IMR-90 (cell line): ENCODE results near the gene CGN.

Experiments used
- BHLHE40 ChIP-seq: fragments of 150-350 bp; IDR thresholded peaks from 2 replicates; pipeline ENCODE4 v1.6.1; 2016; ENCODE audit warnings: mild to moderate bottlenecking, low read depth, low read length
- CEBPB ChIP-seq: IDR thresholded peaks from 2 replicates; pipeline ENCODE4 v1.6.1; 2012; ENCODE audit warnings: low read depth, low read length, improper control_type of control experiment
- POLR2A ChIP-seq: IDR thresholded peaks from 2 replicates; pipeline ENCODE4 v1.6.1; 2012; ENCODE audit warnings: mild to moderate bottlenecking, low read depth, low read length
- SMC3 ChIP-seq: fragments of 150-350 bp; IDR thresholded peaks from 2 replicates; pipeline ENCODE4 v1.6.1; 2016; ENCODE audit warnings: low read depth, mild to moderate bottlenecking, antibody characterized with exemption, low read length, moderate library complexity
- TF ChIP-seq, protein P1 (sequence below): conservative IDR thresholded peaks from 2 replicates; pipeline ENCODE4 v1.5.1; 2012; ENCODE audit warnings: mild to moderate bottlenecking, low read depth, low read length, improper control_type of control experiment

- TF ChIP-seq POLR2A (no peak), CEBPB (no peak), SMC3 (no peak), BHLHE40 (no peak)
- TF ChIP-seq, protein P1, sequence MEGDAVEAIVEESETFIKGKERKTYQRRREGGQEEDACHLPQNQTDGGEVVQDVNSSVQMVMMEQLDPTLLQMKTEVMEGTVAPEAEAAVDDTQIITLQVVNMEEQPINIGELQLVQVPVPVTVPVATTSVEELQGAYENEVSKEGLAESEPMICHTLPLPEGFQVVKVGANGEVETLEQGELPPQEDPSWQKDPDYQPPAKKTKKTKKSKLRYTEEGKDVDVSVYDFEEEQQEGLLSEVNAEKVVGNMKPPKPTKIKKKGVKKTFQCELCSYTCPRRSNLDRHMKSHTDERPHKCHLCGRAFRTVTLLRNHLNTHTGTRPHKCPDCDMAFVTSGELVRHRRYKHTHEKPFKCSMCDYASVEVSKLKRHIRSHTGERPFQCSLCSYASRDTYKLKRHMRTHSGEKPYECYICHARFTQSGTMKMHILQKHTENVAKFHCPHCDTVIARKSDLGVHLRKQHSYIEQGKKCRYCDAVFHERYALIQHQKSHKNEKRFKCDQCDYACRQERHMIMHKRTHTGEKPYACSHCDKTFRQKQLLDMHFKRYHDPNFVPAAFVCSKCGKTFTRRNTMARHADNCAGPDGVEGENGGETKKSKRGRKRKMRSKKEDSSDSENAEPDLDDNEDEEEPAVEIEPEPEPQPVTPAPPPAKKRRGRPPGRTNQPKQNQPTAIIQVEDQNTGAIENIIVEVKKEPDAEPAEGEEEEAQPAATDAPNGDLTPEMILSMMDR, result no peak
Observed at GRCh38 chr1:151501474-151501873, 9.7 kb upstream of the CGN start.
